Posterior vena cava (tissue), 2 donors: Measurements from ENCODE around the gene RAD9A. TPM values are rescaled to one million over a fixed set of nuclear protein-coding genes. Genes with fewer than 3 reads are reported as not detected.
A peak's percentile ranks its signal among the peaks of the same experiment; 100 is the strongest.

Experiments used
- DNase-seq: peaks from one replicate; pipeline ENCODE4 v3.0.0-alpha.2; 2020; ENCODE audit warnings: low spot score
- intact Hi-C, 2 donors: fragments of 100-400 bp; cut with DNase I; formaldehyde crosslinking; loops; one replicate each; pipeline versions ENCODE4 v1.14.1 to v1.14.2; 2022 to 2023
- total RNA-seq, 2 donors: library from RNA; stranded (reverse); fragmentation: NEBNext Ultra II Directional; extraction: Animal tissue kit (Norgen Biotek cat#: 25700); gene quantifications; one replicate each; pipeline ENCODE4 v1.2.1, GENCODE V29; 2021
- donor health status: DM: yes; HTN: yes; CAD: no.
- donor health status: DM: yes; HTN: yes; CAD: no.

The RAD9A gene
- total RNA-seq, 2 donors from 2014 or later = 10.3 to 11.4 TPM

DNA sequence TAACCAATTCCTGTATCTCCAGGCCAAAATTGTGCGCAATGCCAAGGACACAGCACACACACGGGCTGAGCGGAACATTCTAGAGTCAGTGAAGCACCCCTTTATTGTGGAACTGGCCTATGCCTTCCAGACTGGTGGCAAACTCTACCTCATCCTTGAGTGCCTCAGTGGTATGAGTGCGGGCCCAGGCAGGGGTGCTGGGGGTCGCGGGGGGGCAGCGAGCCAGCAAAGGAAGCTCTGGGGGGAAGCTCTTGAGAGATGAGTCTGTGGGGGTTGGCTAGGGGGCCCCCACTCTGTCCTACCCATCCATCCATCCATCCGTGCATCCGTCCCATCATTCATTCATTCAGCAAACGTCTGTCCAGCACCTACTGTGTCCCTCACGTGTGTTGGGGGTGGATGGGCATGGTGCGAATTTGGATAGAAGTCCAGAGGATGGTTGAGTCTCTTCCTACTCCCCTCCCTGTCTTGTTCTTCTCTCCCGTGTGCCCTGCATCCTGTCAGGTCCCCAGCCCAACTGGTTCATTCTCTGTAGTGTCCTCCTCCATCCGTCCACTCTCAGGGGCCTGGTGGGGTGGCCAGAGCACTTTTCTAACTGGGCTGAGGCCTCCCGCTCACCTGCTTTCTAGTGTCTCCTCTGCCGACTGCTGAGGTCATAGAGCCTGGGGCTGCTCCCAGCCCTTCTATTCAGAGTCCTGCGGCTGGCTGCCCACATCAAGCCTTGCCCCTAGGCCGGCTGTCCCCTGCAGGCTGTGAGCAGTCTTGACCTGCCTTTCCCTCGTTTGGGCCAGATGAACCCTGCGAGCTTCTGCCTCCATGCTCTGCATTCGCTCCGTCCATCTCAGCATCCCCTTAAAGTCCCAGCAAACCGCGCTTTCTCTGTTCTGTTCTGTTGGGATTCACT, 39.8 kb downstream of the RAD9A start:
- intact Hi-C loops = no loop called here
- DNase-seq = no peak

DNA sequence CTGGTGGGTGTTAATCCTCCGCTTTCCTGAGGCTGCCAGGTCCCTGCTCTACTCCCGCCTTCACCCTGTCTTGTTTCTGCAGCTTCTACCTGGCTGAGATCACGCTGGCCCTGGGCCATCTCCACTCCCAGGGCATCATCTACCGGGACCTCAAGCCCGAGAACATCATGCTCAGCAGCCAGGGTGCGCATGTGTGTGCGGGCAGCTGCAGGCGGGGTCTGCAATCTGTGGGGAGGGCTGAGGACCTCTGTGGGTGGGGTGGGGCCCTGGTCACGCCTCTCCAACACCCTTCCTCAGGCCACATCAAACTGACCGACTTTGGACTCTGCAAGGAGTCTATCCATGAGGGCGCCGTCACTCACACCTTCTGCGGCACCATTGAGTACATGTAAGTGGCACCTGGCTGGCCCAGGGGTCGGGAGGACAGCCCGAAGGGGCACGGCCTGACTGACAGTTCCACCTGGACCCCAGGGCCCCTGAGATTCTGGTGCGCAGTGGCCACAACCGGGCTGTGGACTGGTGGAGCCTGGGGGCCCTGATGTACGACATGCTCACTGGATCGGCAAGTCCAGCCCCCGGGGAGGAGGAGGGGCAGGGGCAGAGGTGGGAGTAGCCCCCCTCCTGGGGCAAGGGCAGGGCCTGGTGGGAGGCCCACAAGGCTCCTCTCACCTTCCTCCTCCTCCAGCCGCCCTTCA, 41.0 kb downstream of the RAD9A start:
- DNase-seq = no peak
- intact Hi-C loops = no loop called here

DNA sequence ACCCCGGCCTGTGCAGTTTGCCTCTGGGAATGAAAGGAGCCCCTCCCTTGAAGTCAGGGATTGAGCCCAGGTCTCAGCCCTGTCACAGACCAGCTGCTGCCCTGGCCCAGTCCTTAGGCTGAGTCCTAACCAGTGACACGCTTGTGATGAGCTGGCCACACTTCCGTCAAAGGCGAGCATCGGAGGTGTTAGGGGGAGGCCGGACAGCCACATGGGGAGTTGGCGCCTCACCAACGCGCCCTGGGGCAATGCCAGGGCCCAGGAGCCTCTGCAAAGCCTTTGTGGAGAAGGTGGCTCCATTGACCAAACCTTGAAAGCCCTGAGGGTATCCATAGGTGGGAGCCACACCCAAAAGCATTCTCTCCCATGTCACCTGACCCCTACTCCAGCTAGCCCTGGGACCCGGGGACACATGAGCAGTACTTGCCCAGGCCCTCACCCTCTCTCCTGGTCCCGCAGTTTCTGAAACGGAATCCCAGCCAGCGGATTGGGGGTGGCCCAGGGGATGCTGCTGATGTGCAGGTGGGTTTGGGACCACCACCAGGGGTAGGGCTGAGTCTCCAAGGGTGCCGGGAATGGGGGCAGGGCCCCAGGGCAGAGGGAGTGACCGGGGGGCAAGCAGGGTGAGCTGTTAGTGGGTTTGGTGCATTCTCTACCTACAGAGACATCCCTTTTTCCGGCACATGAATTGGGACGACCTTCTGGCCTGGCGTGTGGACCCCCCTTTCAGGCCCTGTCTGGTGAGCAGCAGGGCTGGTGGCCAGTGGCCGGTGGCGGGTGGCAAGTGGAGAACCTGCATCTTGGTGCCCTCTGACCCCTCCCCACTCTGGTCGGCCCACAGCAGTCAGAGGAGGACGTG, 42.0 kb downstream of the RAD9A start:
- DNase-seq = no peak
- intact Hi-C loops = no loop called here

DNA sequence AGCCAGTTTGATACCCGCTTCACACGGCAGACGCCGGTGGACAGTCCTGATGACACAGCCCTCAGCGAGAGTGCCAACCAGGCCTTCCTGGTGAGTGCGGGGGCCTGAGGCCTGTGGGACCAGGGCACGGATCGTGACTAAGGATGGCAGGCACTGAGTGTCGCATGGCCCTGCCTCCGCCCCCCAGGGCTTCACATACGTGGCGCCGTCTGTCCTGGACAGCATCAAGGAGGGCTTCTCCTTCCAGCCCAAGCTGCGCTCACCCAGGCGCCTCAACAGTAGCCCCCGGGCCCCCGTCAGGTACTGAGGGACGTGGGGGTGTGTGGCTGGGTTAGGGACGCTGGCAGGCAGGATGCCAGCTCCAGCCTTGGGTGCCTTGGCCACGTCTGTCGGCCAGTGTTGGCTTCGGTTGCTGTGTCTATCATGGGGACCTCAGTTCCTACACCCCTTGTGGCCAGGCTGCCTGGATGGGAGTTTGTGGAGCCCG, 42.7 kb downstream of the RAD9A start:
- DNase-seq = no peak
- intact Hi-C loops = no loop called here

DNA sequence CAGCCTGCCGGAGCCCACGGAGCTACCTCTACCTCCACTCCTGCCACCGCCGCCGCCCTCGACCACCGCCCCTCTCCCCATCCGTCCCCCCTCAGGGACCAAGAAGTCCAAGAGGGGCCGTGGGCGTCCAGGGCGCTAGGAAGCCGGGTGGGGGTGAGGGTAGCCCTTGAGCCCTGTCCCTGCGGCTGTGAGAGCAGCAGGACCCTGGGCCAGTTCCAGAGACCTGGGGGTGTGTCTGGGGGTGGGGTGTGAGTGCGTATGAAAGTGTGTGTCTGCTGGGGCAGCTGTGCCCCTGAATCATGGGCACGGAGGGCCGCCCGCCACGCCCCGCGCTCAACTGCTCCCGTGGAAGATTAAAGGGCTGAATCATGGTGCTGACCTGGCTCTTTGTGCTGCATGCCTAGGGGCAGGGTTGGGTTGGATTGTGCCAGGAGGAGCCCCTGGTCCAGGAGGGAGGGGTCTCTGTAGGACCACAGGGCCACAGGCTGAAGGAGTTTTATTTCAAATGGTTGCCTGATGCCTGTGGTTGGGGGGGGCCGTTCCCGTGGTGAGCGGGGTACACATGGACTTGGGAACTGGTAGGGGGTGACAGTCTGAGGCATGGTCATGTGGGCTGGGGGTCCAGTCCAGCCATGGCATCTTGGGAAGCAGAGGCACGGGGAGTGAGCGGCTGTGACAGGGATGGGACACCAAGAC, 43.4 kb downstream of the RAD9A start:
- no peak for DNase-seq
- intact Hi-C loops = no loop called here

DNA sequence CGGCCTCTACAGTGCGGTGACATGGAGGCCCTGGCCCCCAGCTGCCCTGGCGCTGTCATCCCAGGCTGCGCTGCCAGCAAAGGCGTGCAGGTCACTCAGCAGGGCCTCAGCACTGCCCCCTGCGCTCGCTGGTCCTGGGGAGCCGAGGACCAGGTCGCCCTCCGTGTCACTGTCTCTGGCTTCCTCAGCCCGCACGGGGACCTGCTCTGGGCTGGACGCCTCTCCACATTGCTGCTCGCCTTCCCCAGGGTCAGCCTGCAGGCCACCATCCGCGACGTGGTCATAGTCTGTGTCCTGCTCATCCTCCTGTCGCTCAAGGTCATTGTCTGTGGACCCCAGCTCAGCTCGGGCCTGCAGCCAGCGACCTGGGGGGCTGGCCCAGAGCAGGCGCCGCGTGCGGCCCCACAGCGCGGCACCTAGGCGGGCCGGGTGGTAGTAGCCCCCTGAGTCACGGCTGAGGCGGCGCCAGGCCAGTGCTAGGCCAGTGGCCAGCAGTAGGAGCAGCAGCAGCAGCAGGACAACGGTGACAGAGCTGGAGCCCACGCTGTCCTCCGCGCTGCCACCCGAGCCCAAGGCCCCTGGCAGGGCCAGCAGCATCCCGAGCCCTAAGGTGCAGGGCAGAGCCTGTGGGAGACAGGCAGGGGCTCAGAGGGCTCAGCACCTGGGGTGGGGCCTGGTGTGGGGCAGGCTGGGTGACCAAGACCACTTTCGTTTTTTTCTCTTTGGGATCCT, 44.1 kb downstream of the RAD9A start:
- DNase-seq = no peak

DNA sequence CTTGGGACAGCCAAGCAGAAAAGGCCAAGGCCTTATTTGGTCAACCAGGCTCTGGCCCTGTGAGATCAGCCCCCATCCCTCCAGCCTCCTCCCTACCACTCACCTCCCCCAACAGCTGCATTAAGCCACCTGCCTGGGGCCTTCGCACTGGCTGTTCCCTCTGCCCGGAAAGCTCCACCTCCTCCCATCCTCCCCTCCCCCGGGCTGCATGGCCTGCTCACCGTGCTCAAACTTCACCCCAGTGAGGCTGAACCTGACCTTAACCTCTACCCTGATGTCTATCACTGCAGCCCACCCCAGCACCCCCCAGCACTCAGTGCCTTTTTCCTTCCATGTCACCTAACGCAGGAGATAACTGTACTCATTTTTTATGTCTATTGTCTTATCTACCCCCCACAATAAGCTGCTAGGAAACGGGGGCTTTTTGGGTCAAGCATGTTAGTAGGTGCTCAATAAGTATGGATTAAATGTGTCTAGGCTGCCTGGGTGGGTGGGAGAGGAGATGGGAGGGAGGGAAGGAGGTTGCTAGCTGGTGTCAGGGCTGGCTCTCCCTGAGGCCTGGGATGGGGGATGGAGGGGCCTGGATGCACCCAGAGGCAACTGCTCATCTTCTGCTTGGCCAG, 44.8 kb downstream of the RAD9A start:
- intact Hi-C loops = no loop called here
- no peak for DNase-seq

More for the DNA sequence above, 44.1 kb downstream of the RAD9A start:
- intact Hi-C loops = no loop called here

DNA sequence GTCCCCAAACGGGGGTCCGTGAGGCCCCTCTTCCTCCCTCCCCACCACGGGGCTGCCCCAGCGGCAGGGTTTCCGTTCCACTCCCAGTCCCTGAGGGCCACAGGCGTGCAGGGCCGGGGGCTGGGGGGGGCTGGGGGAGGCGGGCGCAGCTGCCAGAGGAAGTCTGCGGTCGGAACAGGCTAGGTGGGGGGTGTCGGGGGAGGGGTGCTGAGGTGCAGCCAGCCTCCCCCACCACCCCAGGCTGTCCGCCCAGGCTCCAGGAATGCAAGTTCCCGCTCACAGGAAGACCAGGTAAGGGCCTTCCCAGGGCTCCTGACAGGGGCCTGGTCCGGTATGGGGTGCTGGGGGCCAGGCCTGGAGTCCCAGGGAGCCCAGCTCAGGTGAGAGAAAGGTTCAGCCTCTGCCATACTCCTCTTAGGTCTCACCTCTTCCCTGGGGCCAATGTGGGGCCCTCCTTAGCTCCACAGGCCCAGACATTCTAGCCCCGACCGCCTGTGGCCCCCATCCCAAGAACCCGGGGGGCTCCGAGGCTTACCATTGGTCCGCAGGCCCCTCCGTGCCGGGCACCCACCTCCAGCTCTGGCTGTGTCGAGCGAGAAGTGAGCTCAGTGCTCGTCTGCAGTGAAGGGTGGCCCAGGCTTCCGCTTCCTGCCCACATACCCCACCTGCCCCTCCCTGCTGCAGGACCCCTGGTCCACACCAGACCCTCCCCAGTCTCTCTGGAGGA, 45.5 kb downstream of the RAD9A start, which contains the start of gene PTPRCAP:
Gene PTPRCAP, minus strand, starts transcription at position 601 of the 727 bp plus-strand sequence. Its CDS starts 63 bp downstream, at position 538.
- intact Hi-C loops = no loop called here
- peak; percentile 81 for DNase-seq

DNA sequence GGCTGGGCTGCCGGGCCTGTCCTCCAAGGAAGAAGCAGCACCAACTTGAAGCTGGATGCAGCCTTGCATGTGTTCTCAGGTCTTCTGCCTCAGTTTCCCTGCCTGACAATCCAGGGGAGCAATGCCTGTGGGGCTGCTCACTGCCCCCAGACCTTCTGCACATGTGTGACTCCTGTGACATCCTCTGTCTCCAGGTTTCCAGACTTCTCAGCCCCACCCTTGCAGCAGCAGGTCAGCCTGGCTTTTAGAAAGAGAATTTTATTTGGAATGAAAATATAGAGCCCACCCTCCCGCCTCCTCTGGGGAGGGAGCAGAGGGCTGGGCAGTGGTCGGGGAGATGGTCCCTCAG, 46.0 kb downstream of the RAD9A start:
- DNase-seq = no peak
- intact Hi-C loops = no loop called here

DNA sequence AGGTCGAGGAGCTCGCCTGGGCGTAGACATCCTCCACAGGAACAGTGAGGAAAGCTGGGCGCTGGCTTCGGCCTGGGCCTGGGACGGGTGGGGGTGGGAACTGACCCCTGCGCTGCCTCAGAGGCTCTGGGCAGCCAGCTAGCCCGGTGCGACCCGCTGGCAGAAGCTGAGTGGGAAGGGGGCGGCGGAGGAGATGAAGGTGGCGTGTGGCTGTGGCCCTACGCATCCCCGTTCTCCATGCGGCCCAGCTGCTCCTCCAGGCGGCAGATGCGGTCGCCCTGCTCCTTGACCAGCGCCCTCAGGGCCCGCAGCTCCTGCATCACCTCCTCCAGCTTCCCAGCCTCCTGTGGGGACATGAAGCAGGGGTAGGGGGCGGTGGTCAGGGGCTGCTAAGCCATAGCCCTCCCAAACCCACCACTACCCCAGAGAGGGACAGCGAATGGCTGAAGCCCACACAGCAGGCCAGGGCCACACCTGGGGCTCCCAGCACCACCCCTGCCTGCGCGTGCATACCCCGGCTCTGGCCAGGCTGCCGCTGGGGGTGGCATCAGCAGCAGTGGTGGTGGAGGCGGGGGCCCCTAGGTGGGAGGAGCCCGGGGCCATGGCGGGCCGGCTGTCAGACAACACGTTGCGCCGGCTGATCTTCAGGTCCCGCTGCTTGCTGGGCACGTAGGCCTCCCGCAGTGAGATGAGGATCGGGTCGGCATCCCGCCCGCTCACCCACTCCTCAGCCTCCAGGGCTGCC, 46.5 kb downstream of the RAD9A start:
- intact Hi-C loops = no loop called here
- peak; percentile 71 for DNase-seq

DNA sequence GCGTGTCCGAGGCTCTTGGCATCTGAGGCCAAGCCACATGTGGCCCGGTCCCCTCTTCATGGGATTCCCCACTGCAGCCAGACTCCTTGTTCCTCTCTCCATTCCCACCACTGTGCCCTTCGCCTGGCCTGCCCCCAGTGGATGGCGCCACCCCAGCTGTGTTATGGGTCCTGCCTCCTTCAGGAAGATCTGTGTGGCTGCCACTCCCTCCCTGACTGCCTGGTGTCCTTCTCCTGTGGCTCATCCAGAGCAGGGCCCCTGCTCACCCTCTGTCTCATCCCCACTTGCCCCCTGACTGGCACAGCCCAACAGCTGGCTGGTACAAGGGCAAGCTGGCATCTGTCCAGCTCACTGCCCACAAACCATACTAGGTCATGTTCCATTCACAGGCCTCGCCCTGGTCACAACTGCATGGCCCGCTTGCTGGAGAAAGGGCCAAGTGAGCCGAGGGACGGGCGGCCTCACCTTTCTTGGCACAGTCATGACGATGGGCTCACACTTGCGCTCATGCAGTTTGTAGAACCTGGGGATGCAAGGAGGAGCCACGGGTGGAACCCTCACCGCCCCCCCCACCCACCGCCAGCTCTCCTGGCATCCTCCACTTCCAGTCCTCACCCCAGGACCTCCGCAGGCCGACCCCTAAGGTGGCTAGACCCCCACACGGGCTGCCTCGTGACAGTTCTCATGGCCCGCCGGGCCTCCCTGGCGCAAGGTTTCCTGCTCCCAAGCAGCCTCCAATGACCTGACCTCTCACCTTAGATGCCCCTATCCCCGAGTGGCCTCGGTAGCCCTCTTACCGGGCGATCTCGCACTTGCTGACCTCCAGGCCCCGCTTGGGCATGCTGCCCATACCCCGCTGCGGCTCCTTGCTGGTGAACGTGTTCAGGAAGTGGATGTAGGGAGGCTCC, 47.8 kb downstream of the RAD9A start:
- no peak for DNase-seq
- intact Hi-C loops = no loop called here

DNA sequence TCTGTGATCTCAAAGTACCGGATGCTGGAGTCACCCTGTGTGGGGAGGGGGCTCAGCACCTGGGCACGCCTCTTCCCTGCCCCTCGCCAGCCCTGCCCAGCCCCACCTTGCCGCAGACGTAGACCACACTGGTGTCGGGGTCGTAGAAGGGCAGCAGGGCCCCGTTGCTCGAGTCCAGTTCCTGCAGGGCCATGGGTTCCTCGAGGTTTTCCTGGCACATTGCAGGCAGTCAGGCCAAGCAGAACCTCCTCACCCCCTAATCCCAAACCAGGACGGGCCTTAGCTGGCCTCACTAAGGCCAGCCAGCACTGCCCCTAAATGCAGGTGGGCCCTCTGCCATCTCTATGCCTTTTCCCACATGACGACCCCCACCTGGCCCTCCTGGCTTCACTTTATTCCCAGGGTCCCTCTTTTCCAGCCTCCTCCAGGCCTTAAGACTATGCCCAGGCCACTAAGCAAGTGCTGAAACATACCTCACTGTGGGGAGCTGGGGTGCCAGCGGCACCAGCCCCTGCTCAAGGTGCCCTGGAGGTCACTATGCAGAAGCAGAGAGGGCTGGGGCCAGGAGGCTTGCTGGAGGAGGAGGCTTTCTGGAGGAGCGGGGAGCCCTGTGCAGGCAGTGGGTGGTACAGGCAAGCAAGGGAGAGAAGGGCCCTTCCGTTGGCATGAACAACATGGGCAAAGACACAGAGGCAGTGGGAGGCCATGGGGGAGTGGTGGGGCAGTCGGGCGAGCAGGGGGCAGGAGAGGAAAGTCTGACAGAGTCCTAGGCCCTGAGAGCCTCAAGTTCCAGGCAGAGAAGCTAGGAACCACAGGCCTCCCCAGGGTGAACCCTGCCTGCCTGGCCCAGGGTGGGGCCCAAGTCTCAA, 48.7 kb downstream of the RAD9A start:
- DNase-seq = no peak
- intact Hi-C loops = no loop called here

DNA sequence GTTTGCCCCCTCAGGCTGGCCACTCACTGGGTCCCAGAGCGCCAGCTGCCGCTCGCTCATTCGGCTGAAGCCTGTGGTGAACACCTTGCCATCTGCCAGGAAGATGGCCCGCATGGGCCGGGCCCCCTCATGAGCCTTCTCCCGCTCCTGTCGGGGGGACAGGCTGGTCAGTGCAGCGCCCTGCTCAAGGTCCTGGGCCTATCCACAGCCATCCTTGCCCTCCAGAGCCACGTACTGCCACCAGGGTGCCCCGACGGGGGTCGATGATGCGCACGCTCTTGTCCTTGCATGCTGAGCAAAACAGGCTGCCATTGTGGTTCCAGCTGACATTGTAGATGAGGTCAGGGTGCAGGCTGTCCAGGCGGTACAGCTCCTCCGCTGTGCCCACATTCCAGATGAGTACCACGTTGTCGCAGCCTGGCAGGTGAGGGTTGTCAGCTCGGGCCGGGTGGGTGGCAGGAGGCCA, 49.3 kb downstream of the RAD9A start:
- intact Hi-C loops = no loop called here
- peak; percentile 79 for DNase-seq

DNA sequence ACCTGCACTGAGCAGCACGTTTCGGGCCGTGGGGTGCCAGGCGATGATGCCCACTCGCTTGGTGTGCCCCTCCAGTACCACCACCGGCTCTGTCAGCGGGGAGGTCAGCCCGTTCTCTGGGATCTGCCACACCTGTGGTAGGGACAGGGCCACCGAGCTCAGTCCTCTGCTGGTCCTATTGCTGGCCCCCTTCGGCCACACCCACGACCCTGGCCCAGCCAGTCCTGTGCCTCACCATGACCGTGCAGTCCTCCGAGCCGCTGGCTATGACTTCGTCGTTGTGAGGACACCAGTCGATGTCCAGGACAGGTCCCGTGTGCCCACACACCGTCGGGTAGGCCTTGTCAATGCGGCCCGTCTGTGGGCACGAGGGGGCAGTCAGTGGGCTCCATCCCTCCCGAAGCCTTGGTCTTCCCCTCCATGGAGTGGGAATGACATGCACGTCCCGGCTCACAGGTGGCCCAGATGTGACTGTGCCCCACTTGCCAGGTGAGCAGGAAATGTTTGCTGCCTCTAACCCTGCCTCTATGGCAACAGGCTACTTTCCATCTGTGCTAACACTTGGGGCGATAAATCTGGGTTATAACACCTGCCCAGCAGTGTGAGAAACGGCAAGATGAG, 50.1 kb downstream of the RAD9A start:
- intact Hi-C loops = no loop called here
- DNase-seq = peak; percentile 81
